Calu3 (cell line): ENCODE measurements around the gene ARHGAP22. TPM values are rescaled to one million over a fixed set of nuclear protein-coding genes. Genes with fewer than 3 reads are reported as not detected.

Experiments used
- BruUV-seq: library from RNA; stranded (reverse); fragments of 400-500 nt; replicated peaks from 2 replicates; lab custom pipeline; 2021; lab: Mats Ljungman, UMichigan
- CTCF ChIA-PET: fragments of 300-600 bp; sonication (Branson Sonifier 250); formaldehyde crosslinking; loops from one replicate; lab custom pipeline; 2022; ENCODE audit warnings: antibody characterized with exemption; lab: Charles Lee
- DNase-seq: peaks from one replicate; pipeline ENCODE4 v3.0.0; 2022
- H3K27ac Mint-ChIP-seq: one replicate; pipeline ENCODE4 v1.8.0; 2022; ENCODE audit warnings: mixed read lengths; ENCODE audit not compliant: unreplicated experiment
- H3K27me3 Mint-ChIP-seq: one replicate; pipeline ENCODE4 v1.8.0; 2022; ENCODE audit warnings: mixed read lengths; ENCODE audit not compliant: unreplicated experiment
- H3K36me3 Mint-ChIP-seq: one replicate; pipeline ENCODE4 v1.8.0; 2022; ENCODE audit warnings: mild to moderate bottlenecking, moderate library complexity, mixed read lengths; ENCODE audit not compliant: insufficient read depth, unreplicated experiment
- H3K4me1 Mint-ChIP-seq: one replicate; pipeline ENCODE4 v1.8.0; 2022; ENCODE audit warnings: mild to moderate bottlenecking, low read depth, mixed read lengths; ENCODE audit not compliant: unreplicated experiment
- H3K4me3 Mint-ChIP-seq: one replicate; pipeline ENCODE4 v1.8.0; 2022; ENCODE audit warnings: mild to moderate bottlenecking, low read depth, moderate library complexity, mixed read lengths; ENCODE audit not compliant: unreplicated experiment
- H3K9me3 Mint-ChIP-seq: one replicate; pipeline ENCODE4 v1.8.0; 2022; ENCODE audit warnings: low read depth, mixed read lengths; ENCODE audit not compliant: unreplicated experiment
- intact Hi-C: fragments of 100-400 bp; cut with micrococcal nuclease; formaldehyde crosslinking; loops from one replicate; pipeline ENCODE4 v1.10.0; 2022; ENCODE audit not compliant: unreplicated experiment
- total RNA-seq: library from RNA; stranded (reverse); gene quantifications from 2 replicates; pipeline ENCODE4 v1.2.3, GENCODE V29; 2022
- TF ChIP-seq, protein P1 (sequence below): fragments of 200-600 bp; IDR thresholded peaks from one replicate; pipeline ENCODE4 v1.8.0; 2022; ENCODE audit warnings: antibody characterized with exemption; ENCODE audit not compliant: unreplicated experiment

The ARHGAP22 gene
- total RNA-seq, 1 experiment from 2014 or later = 1.0 TPM

GRCh38 chr10:48445932-48446331 lies 158.9 kb downstream of the ARHGAP22 start:
- peaks cover 11% of the 10 kb centered on the region for H3K4me1 Mint-ChIP-seq
- intact Hi-C loops = loop anchor here (2.0 kb wide), 2 partner anchors 61 to 83 kb away; no protein-coding TSS in a partner anchor
- no peak overlapping the region for H3K27ac Mint-ChIP-seq
- no peak for DNase-seq
- TF ChIP-seq, protein P1, sequence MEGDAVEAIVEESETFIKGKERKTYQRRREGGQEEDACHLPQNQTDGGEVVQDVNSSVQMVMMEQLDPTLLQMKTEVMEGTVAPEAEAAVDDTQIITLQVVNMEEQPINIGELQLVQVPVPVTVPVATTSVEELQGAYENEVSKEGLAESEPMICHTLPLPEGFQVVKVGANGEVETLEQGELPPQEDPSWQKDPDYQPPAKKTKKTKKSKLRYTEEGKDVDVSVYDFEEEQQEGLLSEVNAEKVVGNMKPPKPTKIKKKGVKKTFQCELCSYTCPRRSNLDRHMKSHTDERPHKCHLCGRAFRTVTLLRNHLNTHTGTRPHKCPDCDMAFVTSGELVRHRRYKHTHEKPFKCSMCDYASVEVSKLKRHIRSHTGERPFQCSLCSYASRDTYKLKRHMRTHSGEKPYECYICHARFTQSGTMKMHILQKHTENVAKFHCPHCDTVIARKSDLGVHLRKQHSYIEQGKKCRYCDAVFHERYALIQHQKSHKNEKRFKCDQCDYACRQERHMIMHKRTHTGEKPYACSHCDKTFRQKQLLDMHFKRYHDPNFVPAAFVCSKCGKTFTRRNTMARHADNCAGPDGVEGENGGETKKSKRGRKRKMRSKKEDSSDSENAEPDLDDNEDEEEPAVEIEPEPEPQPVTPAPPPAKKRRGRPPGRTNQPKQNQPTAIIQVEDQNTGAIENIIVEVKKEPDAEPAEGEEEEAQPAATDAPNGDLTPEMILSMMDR = no peak
- H3K27me3 Mint-ChIP-seq = peaks cover 9% of the 10 kb centered on the region
- CTCF ChIA-PET = interaction anchor here (1.8 to 2.9 kb wide), 3 partner anchors 8 to 82 kb away, joined by 7 to 15 read pairs (median 12); no protein-coding TSS in a partner anchor
- peaks cover 3% of the 10 kb centered on the region for H3K36me3 Mint-ChIP-seq
- H3K4me3 Mint-ChIP-seq = no peak overlapping the region
- BruUV-seq = no TSS peak
- H3K9me3 Mint-ChIP-seq = no peaks in the 10 kb centered on the region

DNA sequence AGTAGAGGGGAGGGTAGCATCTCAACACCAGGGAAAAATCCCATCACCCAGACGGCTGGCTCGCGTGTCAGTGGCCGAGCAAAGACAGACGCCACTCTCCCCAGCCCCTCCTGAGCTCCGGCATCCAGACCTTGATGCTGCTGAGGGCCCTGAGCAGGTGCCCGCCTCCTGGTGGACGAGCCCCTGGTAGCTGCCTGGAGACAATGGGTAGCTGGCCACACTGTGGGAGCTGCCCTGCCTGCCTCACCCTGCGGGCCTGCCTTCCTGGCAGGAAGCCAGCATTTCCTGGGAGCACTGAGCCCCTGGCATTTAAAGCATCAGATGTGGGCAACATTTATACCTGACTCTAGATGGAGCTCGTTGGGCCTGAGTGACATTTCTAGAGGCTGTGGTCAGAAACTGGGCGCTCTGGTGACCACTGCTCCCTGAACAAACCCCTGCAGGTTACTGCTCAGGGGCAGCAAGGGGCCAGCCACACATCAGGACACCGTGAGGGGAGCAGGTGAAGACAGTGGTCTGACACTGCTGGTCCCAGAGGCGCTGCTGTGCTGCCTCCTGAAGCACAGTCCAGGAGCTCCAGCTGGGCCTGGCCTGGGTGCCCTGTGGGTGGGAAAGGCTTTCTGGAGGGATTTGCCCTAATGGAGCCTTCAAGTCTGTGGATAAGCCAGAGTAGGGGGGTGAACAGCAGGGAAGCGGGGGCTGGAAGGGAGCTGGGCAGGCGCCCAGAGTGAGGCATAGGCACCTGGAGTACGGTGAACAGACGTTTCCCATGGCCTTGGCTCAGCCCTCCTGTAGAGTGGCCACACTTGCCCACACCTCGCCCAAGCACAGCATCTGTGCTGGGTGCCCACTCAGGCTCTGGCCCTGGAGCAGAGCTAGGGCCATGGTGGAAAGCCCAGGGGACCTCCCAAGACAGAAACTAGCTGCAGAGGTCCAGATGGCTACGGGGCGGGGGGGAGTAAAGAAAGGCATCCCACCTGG lies 159.7 kb downstream of the ARHGAP22 start:
- CTCF ChIA-PET = interaction anchor here (0.7 to 2.9 kb wide), 10 partner anchors 9 to 211 kb away, joined by 3 to 15 read pairs (median 4); no protein-coding TSS in a partner anchor
- H3K36me3 Mint-ChIP-seq = peaks cover 3% of the 10 kb centered on the region
- intact Hi-C loops = loop anchor here (2.0 kb wide), 2 partner anchors 62 to 82 kb away; no protein-coding TSS in a partner anchor
- no TSS peak for BruUV-seq
- peak; percentile 85 for DNase-seq
- H3K4me1 Mint-ChIP-seq = peaks cover 11% of the 10 kb centered on the region
- TF ChIP-seq, protein P1 = peak; percentile 40
- H3K27me3 Mint-ChIP-seq = peaks cover 9% of the 10 kb centered on the region
- H3K27ac Mint-ChIP-seq = no peak overlapping the region
- no peaks in the 10 kb centered on the region for H3K9me3 Mint-ChIP-seq
- no peak overlapping the region for H3K4me3 Mint-ChIP-seq

GRCh38 chr10:48444266-48444665 lies 160.6 kb downstream of the ARHGAP22 start:
- DNase-seq = no peak
- H3K4me3 Mint-ChIP-seq = no peak overlapping the region
- intact Hi-C loops = loop anchor here (2.0 kb wide), 2 partner anchors 63 to 81 kb away; no protein-coding TSS in a partner anchor
- peaks cover 11% of the 10 kb centered on the region for H3K4me1 Mint-ChIP-seq
- peaks cover 9% of the 10 kb centered on the region for H3K27me3 Mint-ChIP-seq
- no TSS peak for BruUV-seq
- TF ChIP-seq, protein P1 = no peak
- no peaks in the 10 kb centered on the region for H3K9me3 Mint-ChIP-seq
- peaks cover 3% of the 10 kb centered on the region for H3K36me3 Mint-ChIP-seq
- no peak overlapping the region for H3K27ac Mint-ChIP-seq
- CTCF ChIA-PET = interaction anchor here (0.5 to 2.9 kb wide), 9 partner anchors 10 to 212 kb away, joined by 3 to 15 read pairs (median 4); no protein-coding TSS in a partner anchor

DNA sequence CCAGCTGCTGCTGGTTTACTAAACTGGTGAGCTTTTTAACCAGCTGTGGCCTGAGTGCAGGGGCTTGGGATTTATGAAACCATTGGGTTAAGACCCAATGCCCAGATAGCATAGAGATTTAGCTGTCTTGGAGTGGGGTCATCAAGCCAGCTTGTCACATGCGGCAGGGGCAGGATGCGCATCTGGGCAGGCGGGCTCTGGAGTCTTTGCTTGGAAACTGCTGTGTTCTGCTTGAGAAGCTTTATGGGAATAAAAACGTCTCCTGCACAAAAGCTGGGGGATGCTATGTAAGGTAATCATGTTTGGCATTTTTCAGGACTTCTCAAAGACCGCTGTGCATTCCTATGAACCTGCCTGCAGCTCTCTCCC lies 162.1 kb downstream of the ARHGAP22 start:
- Mint-ChIP-seq H3K9me3 (no peaks in the 10 kb centered on the region), H3K27ac (no peak overlapping the region), H3K4me3 (no peak overlapping the region), H3K36me3 (peaks cover 3% of the 10 kb centered on the region), H3K4me1 (peaks cover 11% of the 10 kb centered on the region), H3K27me3 (peaks cover 9% of the 10 kb centered on the region)
- CTCF ChIA-PET = no interaction called here
- DNase-seq = no peak
- intact Hi-C loops = no loop called here
- TF ChIP-seq, protein P1 = no peak
- no TSS peak for BruUV-seq
